OCI-LY1 (cell line): Measurements from ENCODE around the gene EIF2A.

Source experiments
- CTCF ChIP-seq: fragments of 200-600 bp; sonication (generic), shearing (Covaris generic); IDR thresholded peaks from 2 replicates; pipeline ENCODE4 v1.5.1; 2017; ENCODE audit warnings: mild to moderate bottlenecking, antibody characterized with exemption, low read length, moderate library complexity, mixed read lengths
- EZH2 ChIP-seq: fragments of 200-600 bp; sonication (generic), shearing (Covaris generic); IDR thresholded peaks from 2 replicates; pipeline ENCODE4 v1.8.0; 2017; ENCODE audit warnings: borderline replicate concordance, mixed run types, mild to moderate bottlenecking, antibody characterized with exemption, low read length, moderate library complexity, mixed read lengths

- TF ChIP-seq CTCF (no peak), EZH2 (no peak)
Observed at GRCh38 chr3:150602426-150603152, 56.0 kb downstream of the EIF2A start.
